Measurements from ENCODE around the gene SIX6.

DNA sequence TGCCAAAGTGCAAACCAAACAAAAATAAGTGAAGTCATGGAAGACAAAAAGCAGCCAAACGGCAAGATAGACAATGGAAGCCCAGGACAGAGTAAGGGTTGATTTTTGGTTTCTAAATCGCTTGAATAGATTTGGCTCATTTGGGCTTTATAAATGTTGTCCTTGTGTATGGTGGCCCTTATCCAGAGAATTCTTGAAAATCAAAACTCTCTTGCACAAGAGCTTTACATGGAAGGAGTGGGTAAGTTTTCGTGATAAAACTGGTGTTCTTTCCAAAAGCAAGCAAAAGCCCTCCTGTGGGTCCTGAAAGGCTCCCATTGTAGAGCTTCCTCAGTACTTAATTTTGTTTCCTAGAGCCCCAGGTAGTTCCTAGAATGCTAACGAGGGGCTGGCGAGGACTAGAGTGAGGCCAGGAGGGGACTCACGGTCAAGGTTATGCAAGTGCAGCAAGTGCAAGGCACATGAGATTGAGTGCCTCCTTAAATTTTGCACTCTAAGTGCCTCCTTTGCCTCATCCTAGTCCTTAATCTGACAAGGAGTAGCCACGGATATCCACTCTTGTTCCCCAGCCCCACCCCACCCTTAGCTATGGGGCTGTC is 4.1 kb downstream of the SIX6 start:
- TF ChIP-seq, protein P1, sequence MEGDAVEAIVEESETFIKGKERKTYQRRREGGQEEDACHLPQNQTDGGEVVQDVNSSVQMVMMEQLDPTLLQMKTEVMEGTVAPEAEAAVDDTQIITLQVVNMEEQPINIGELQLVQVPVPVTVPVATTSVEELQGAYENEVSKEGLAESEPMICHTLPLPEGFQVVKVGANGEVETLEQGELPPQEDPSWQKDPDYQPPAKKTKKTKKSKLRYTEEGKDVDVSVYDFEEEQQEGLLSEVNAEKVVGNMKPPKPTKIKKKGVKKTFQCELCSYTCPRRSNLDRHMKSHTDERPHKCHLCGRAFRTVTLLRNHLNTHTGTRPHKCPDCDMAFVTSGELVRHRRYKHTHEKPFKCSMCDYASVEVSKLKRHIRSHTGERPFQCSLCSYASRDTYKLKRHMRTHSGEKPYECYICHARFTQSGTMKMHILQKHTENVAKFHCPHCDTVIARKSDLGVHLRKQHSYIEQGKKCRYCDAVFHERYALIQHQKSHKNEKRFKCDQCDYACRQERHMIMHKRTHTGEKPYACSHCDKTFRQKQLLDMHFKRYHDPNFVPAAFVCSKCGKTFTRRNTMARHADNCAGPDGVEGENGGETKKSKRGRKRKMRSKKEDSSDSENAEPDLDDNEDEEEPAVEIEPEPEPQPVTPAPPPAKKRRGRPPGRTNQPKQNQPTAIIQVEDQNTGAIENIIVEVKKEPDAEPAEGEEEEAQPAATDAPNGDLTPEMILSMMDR (IDR thresholded peaks at IDR 0.05; ENCODE audit: low read length), result no peak
- no peak for TF ChIP-seq EZH2 (IDR thresholded peaks at IDR 0.05; ENCODE audit: borderline replicate concordance, low read length)

All from OCI-LY1 (cell line).